ENCODE data around the gene ZNF180. TPM values are rescaled to one million over a fixed set of nuclear protein-coding genes. Genes with fewer than 3 reads are reported as not detected.

The ZNF180 gene
- total RNA-seq, 1 donor from 2014 or later = 7.5 TPM

Other genes starting within 250 kb of the ZNF180 start
- gene ZNF233, start 240.6 kb downstream of the ZNF180 start, total RNA-seq = 0.40 TPM
- gene ZNF235, start 195.5 kb downstream of the ZNF180 start, total RNA-seq = 11.5 TPM
- gene ZNF112, start 143.8 kb downstream of the ZNF180 start, total RNA-seq = 6.9 TPM
- gene ZNF285, start 98.9 kb downstream of the ZNF180 start, total RNA-seq = 7.7 TPM
- gene ZNF229, start 52.0 kb downstream of the ZNF180 start, total RNA-seq = 8.6 TPM
- not detected for gene CEACAM20, start 29.2 kb upstream of the ZNF180 start, total RNA-seq
- not detected for gene IGSF23, start 113.0 kb upstream of the ZNF180 start, total RNA-seq
- 49.1 TPM for gene PVR, start 143.4 kb upstream of the ZNF180 start, total RNA-seq
- gene CEACAM19, start 171.0 kb upstream of the ZNF180 start, total RNA-seq = 23.4 TPM
- gene CEACAM16, start 198.6 kb upstream of the ZNF180 start, total RNA-seq = not detected
- 117 TPM for gene BCL3, start 248.2 kb upstream of the ZNF180 start, total RNA-seq